HG03139 (cell line): ENCODE data around the gene MOV10L1.

Experiments
- ATAC-seq: cut with Tn5 transposase; IDR thresholded peaks from one replicate; pipeline ENCODE4 v1.9.1; 2021; ENCODE audit not compliant: unreplicated experiment

MOV10L1 gene

DNA sequence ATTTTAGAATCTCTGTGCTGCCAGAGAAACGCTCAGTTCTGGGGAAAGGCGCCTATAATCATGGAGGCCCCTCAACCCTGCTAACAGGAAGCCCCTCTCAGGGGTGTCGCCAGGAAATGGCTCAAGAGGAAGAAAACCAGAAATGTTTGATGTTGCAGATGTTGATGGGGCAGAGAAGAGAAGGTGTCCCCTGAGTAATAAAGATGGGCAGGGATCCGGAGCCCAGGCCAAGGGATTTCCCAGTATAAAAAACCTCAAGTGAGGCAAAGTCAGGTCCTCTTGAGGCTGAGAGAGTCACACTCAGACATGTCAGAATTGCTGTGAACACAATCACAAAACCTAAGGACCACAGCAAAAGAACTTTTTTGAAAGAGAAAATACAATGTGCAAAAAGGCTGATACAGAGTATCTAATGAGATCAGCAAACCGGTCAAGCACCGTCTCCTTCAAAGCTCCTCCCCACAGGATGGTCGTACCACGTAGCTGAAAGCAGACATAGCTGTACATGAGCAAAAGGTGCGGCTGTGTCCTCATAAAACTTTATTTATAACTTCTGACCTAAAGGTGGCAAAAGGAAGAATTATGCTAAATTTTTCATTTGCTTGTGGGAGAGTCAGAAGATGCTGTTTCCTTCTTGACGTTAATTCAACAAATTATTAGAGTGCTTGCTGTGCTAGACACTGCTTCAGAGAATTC, 12.2 kb downstream of the MOV10L1 start:
- ATAC-seq, result no peak

DNA sequence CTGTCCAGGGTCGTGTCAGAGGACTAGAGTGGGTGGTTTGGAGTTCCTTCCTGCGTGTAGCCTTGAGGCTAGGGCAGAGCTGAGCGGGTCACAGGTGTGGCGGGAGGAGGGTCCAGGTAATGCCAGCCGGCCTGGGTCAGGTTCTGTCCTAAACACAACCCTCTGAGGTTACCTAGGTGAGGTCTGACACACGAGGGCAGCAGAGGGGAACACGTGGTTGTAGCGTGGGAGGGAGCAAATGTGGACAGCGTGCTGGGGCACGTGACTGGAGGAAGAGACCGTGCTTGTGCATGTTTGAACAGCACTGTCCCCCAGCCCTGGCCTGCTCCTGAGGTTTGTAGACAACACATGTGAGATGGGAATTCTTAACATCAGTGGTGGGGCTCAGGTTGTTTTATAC, 13.1 kb downstream of the MOV10L1 start:
- ATAC-seq, result no peak

DNA sequence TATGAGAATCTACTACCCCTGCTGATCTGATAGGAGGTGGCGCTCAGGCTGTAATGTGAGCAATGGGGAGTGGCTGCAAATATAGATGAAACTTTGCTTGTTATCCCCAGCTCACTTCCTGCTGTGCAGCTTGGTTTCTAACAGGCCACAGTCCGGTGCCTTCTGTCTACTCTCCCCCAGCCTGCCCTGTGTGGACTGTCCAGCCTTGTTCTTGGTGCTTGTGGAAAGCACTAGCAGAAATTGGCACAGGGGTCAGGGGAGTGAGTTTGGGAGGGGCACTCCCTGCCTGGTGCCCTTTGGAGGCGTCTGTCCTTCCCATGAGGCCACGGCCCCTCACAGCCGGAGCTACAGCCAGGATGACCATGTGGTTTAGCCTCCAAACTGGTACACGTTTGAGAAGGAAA, 14.3 kb downstream of the MOV10L1 start:
- ATAC-seq, result no peak

DNA sequence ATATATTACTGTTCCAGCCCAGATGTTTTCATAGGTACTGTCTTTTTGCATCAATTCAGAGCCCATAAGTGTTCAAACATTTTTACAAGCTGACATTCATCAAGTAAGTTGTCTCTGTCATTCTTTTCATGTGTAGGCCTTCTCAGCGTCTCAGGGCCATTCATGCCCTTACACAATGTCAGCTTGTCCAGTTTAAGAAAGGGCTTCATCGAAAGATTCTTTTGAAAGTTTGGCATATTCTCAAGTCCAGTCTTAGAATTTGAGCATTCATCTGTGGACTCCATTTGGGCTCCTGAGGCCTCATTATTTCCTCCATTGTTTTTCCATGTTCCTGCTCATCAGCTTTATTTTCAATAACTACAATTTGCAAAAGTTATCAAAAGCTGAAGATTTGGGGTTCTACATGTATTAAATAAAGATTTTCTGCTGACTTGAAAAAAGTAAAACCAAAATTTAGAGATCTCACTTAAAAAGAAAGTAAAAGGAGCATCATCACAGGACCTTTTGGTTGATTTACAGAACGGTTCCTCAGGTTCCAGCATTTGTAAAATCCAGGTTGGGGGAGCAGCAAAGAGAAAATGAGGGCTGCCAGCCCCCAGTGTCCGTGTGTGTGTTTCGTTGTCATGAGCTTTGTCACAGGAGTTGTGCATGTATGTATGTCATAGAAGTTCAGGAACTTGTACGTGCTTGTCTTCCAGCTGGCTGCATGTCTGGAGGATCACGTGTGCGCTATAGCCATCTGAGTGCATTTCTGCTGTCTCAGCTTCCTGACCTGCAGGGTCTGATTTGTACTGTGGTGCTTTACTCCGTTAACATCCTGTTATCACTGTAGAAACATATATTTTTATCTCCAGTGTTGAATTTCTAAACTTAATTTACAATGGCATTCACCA, 15.6 kb downstream of the MOV10L1 start:
- no peak for ATAC-seq

DNA sequence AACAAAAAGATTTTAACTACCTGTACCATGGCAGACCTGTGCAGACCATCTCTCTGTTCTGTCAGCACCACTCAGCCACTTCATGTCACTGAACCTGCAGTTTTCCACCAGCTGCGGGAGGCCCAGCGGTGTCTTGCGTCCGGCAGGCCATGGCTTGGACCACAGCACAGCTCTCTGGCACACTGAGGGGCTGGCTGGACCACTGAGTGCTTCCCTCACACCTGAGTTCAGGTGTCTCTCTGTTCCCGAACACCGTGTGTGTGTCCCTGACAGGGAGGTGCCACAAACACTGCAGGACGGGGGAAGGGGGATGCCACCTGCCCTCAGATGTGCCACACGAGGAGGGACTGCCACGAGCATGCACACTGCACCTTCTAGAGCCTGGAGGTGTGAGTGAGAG, 17.7 kb downstream of the MOV10L1 start:
- no peak for ATAC-seq

DNA sequence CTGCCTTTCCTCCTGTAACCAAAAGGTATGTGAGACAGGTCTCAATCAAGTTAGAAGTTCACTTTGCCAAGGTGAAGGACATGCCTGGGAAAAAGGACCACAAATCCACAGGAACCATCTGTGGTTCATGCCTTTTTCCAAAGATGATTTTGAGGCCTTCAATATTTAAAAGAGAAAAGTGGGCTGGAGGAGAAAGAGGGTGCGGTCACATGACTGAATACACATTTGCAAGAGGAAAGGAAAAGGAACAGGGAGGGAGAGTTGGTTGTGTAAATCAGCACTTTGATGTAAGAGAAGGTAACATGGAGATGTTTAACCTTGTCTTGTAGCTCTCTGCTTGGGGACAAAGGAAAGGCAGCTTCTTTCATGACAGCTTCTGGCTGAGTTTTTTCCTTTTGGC, 21.2 kb downstream of the MOV10L1 start:
- ATAC-seq, result no peak

DNA sequence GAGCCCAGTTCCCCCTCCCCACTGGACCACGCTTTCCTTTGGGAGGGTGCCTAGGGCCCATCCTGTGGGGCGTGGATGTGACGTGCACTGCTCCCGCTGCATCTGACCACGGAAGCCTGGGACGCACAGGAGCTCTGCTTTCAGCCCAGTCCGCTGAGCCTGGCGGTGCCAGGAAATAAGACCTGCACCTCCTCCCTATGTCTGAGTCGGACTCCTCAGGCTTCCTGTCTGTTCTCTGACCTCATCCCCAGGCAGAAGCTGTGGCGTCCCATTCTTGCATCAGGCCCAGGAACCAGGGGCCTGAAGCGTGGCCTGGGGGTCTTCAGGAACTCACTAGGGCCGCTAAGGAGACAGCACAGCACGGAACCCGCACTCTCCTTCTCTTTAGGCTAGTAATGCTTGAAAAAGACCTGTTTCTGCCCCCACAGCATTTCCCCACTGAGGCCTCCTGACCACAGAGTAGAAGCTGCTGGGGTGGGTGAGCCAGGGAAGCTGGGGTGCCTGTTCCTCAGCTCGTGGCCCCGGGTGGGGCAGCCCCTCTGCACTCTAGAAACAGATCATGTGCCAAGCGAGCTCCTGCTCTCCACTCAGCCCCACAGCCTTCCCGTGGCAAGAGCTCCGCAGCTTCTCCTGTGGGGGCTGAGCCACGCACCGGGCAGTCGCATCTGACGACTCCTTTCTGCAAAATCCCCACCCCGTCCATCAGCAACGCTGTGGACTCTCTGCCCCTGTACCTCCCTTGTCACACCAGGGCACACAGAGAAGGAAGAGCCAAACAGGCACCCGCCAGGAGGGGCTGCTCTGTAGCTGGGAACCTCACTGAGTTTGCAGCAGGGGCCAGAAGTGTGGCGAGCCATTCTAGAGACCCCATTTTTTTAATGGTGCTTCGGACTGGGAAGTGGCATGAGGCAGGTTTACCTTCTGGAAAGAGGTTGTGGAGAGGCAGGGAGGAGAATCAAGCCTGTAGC, 22.6 kb downstream of the MOV10L1 start:
- ATAC-seq, result no peak

DNA sequence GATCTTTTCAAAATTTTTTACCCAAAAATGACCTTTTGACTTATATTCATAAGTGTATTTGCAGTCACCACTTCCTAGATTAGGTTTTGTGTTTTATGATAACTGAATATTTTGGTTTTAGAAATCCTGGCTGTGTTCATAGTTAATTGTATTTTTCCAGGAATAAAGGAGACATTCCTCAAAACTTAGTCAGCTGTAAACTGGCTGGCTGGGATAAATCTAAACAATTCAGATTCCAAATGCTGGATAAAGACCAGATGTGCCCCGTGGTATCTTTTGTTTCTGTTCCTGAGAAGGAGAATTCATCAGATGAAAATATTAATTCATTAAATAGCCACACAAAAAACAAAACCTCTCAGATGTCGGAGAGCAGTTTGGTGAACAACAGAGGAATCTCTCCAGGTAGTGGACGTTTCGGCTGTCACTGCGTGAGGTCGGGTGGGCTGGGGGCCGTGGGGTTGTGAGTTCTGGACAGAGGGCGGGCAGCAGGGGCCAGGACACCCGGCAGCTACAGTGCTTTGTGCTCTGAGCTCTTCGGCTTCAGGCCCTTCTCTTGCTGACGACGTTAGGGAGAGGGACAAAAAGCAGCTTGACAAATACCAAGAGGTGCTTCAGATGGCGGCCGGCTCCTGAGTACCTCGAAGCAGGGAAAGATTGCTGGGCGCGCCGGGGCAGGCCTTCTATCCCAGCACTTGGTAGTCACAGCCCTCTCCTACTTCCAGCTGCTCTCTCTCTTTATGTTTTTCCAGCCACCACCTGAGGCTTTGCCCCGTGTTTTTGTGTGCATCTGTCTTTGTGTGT, 24.6 kb downstream of the MOV10L1 start:
- no peak for ATAC-seq

DNA sequence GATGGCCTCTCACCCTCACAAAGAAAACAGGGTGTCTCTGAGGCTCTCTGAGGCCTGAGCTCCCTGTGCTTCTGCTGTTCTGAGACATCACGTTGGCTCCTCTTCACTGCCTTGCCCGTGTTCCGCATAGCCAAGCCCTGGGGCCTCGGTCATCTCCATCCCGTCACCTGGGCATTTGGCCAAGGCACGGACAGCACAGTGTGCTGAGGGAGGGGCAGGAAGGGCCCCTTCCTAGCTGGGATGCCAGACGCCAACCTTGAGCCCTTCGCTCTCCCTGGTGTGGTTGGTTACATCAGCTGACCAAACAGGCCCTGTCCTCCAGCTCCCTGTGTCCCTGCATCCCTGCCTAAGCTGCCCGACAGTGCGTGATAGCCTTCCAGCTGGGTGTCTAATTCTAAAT, 25.9 kb downstream of the MOV10L1 start:
- ATAC-seq, result no peak

DNA sequence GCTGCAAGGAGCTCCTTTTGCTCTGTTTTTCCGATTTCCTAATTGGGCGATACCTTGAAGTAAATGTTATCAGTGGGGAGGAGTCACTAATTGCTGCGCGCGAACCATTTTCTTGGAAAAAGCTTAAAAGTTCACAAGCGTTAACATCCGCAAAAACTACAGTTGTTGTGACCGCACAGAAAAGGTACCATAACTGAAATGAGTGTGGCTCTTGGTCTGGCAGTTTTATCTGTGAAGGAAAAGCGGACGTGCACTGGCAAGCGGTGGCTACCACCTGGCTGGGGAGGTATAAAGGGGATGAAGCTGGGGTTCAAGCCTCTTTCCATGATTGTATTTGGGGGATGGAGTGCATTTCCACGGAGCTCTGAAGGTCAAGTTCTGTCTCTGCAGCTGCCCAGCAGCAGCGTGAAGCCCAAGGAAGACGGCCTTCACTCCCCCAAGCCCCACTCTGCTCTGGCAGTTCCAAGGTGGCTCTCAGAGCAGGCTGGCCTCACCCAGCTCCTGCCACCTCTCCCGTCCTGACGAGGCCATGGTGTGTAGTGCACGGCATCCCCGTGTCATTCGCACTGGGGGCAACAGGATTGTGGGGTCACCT, 27.5 kb downstream of the MOV10L1 start:
- ATAC-seq, result no peak

DNA sequence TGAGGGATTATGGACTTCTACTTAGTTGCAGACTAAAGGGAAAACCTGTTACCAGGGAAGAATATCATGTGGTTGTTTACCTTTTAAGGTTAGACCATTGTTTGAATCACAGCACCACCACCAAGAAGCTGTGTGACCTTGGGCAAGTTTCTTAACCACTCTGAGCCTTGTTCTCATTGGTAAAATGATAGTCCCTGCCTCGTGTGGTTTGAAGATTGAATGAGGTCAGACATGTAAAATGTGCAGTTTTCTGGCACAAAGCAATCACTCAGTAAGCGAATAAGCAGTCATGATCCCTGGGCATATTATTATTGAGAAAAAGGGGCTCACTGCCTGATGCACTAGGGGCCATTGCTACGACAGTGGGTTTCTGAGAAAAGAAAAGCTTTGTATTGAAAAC, 28.3 kb downstream of the MOV10L1 start:
- no peak for ATAC-seq

DNA sequence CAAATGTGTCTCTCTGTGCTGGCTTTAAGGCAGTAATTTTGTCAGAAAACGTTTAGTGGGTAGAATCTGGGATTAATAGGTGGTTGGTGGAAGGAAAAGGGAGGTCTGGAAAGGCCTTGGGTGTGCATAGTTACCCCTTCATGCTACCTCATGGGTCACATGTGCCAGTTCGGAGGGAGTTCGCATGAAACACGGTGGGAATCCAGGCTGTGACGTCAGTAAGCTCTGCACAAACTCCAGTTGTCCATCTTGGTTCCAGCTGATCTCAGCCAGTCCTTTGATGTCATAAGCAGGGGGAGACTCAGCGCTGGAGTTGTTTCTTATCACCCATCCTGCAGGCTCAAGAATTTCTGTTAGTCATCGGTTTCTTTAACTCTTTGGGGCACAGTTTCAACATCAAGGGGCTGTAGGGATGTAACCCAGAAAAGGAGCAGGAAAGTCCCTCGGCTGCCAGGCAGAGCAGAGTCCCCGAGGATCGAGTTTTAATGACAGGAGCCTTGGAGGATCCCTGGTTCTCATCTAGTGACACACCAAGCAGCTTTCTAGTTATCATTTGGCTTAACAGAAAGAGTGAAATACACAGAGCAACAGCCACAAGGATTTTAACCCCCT, 28.9 kb downstream of the MOV10L1 start:
- ATAC-seq, result no peak

DNA sequence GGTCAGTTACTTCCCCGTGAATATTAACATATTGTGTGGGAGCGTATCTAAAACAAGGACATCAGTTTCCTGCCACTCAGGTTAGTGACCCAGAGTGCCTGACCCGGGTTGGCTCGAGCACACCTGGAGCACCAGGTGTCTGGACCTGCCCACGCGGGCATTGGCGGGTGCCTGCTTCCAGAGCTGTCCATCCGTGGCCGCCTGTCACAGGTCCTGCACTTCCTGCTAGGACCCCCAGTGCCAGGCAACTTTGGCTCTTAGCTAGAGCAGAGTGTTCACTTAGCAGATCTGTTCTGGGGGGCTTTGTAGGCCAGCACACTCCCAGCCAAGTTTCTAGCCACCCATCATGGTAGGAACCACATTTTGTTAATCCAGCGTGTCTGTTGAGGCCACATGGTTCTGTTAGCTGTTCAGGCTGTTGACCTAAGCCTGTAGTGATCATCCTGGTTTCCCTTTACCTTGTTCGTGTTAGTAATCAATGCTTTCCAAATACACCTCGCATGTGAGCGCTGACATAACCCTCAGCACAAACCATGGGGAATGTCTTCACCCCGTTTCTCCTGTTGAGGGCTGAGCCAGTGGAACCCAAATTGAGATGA, 29.5 kb downstream of the MOV10L1 start:
- ATAC-seq, result no peak

DNA sequence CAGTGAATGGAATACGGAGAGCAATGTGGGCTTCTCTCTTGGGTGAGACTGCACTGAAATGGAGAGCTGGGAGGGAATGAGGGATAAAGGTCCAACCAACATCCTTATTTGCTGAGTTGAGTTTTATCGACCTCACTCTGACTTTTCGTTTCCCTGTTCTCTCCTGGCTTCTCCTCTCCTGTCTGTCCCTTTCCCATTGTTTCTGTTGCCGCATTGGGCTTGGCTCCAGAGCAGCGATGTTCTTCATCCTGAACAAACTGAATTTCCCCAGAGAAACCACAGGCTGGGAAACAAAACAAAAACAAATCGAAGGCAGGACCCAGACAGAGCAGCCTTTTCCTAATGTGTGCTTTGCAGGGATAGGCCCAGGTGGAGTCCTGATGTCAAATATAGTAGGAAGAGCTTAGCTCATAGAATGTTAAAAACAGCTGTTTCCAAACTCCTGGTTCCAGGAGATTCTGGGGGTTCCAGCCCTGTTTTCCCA, 30.0 kb downstream of the MOV10L1 start:
- no peak for ATAC-seq

DNA sequence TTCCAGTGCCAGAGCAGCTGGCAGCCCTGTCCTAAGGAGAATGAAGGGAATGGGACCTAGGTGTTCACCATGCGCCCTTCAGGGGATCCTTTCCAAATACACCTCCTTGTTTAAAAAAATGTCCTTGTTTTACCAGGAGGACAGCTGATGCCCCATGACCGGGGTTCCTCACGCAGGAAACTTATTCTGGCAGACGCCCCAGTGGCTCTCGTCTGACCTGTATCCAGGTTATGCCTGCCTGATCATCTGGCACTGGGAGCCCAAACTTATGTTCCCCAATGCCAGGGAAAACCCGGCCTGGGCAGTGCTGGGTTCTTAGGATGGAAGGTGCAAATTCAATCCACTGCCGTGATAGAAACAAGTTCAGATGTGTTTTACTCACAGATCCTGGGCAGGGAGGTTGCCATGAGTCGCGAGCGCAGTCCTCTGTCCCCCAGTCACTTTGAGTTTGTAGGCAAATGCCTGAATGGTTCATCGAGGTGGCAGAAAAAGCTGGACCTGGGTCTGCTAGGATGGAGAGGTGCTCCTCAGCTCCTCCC, 31.5 kb downstream of the MOV10L1 start:
- no peak for ATAC-seq

DNA sequence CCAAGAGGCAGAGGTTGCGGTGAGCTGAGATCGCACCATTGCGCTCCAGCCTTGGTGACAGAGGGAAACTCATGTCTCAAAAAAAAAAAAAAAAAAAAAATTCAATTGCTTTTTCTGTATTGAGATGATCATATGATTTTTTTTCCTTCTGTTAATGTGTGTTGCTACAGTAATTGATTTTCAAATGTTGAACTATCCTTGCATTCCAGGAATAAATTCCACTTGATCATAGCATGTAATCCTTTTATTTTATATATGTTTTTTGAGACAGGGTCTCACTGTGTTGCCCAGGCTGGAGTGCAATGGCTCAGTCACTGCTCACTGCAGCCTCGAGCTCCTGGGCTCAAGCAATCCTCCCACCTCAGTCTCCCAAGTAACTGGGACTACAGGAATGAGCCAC, 33.3 kb downstream of the MOV10L1 start:
- ATAC-seq, result no peak

DNA sequence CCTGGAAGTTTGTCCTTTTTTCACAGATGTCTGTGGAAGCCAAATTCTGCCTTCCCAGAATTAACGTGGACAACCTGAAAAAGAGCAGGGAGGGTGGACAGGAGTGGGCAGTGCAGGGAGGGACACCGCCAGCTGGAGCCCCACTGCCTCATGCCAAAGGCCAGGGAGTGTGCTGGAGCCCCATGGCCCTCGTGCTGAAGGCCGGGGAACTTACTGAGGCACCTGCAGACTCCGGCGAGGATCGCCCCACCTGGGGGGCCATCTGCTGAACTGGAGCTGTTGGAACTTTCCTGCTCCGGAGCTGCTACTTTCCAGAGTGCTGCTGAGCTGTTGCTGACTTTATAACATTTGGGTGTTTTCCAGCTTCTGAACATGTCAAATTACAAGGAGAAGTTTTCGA, 35.2 kb downstream of the MOV10L1 start:
- ATAC-seq, result no peak

DNA sequence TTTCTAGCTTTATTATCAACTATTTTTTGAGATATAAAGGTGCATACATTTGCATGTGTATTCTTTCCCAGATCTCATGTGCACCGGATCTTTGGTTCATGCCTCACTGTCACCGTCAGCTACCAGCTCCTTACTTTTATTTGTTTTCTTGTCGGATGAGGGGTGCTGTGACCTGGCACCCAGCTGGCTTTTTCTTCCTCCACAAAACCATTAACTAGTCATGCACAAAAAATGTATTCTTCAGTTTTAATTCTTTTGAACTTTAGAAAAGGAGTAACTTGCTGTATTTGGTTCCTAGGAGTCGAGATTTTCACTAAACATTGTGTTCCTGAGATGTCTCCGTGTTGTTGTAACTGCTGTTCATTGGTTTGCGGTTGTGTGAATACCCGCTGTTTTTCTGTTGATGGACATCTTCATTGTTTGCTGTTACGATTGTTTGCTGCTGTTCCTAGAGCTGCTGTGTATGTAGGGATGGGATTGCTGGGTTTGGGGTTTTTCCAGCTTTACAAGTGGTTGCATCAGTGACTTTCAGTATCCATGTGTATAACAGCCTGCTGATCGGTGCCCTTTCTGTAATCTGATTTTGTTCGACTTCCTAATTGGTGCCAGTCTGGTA, 39.4 kb downstream of the MOV10L1 start:
- ATAC-seq, result no peak
